ENCODE results near the gene RAD51D. TPM values are rescaled to one million over a fixed set of nuclear protein-coding genes. Genes with fewer than 3 reads are reported as not detected.
A peak's percentile ranks its signal among the peaks of the same experiment; 100 is the strongest.

Gene RAD51D
- total and polyA plus RNA-seq, 10 of the 15 experiments (the other 5 are each of a cell fraction or from before 2014, with no cell fraction given) = 2.6 to 29.3 (median 13.5) TPM

DNA sequence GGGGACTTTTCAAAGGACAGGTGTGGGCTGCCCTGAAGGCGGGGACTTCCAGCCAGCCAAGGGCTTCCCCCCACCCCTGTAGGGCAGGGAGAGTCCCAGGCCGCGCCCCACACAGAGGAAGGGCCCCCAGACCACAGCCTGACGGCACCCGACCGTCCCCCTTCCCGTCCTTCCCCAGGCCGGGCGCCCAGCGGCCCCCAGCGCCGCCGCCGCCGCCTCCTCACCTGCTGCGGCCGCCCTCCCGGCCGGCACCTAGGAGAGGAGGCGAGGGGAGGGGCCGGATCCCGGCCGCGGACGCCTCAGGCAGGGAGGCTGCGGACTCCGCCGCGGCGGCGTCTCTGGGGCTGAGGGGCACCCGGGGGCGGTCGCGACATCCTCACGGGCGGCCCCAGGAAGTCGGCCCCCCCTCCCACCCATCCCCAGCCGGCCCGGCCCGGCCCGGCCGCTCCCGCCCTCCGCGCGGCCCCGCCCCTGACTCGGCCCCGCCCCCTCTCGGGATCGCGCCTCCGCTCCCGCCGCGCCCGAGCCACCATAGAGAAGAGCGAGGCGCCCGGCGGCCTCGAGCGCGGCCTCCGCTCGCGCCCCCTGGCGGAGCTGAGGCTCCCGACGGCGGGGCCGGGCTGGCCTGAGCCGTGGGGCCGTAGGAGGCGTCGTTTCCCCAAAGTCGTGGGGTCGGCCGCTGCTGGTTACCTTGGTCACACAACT, 30.6 kb downstream of the RAD51D start (continued):
- no peak for TF ChIP-seq NFYB (IDR thresholded peaks at IDR 0.05; ENCODE audit: insufficient read depth, low read depth, low read length)
- TF ChIP-seq FOS (IDR thresholded peaks at IDR 0.05; ENCODE audit: borderline replicate concordance, extremely low read depth, insufficient read length) = no peak
- TF ChIP-seq, protein P1, sequence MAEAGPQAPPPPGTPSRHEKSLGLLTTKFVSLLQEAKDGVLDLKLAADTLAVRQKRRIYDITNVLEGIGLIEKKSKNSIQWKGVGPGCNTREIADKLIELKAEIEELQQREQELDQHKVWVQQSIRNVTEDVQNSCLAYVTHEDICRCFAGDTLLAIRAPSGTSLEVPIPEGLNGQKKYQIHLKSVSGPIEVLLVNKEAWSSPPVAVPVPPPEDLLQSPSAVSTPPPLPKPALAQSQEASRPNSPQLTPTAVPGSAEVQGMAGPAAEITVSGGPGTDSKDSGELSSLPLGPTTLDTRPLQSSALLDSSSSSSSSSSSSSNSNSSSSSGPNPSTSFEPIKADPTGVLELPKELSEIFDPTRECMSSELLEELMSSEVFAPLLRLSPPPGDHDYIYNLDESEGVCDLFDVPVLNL (IDR thresholded peaks at IDR 0.05; ENCODE audit: low read depth, low read length) = 0 out of 2 replicates have a peak, but pooled peaks have one; percentile 49
- TF ChIP-seq PML (IDR thresholded peaks at IDR 0.05; ENCODE audit: low read length) = no peak
- TF ChIP-seq NR2C1 (IDR thresholded peaks at IDR 0.05) = 0 out of 2 replicates have a peak, but pooled peaks have one; percentile 18
- TF ChIP-seq ZNF384 (IDR thresholded peaks at IDR 0.05; ENCODE audit: borderline replicate concordance, low read depth, low read length) = no peak
- TF ChIP-seq ZNF217 (IDR thresholded peaks at IDR 0.05) = peak; percentile 71
- TF ChIP-seq, protein P2, sequence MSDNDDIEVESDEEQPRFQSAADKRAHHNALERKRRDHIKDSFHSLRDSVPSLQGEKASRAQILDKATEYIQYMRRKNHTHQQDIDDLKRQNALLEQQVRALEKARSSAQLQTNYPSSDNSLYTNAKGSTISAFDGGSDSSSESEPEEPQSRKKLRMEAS (IDR thresholded peaks at IDR 0.05; ENCODE audit: low read depth, low read length) = peak; percentile 68; the same call in 1 of the 2 replicates
- peak; percentile 57; the same call in 1 of the 2 replicates for TF ChIP-seq FOXM1 (IDR thresholded peaks at IDR 0.05; ENCODE audit: low read depth, low read length)
- TF ChIP-seq GABPA (IDR thresholded peaks at IDR 0.05; ENCODE audit: low read depth) = no peak
- TF ChIP-seq, protein P3, sequence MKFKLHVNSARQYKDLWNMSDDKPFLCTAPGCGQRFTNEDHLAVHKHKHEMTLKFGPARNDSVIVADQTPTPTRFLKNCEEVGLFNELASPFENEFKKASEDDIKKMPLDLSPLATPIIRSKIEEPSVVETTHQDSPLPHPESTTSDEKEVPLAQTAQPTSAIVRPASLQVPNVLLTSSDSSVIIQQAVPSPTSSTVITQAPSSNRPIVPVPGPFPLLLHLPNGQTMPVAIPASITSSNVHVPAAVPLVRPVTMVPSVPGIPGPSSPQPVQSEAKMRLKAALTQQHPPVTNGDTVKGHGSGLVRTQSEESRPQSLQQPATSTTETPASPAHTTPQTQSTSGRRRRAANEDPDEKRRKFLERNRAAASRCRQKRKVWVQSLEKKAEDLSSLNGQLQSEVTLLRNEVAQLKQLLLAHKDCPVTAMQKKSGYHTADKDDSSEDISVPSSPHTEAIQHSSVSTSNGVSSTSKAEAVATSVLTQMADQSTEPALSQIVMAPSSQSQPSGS (IDR thresholded peaks at IDR 0.05; ENCODE audit: low read length) = no peak
- peak; percentile 66 for TF ChIP-seq MXI1 (IDR thresholded peaks at IDR 0.05; ENCODE audit: low read depth, low read length)
- no peak for TF ChIP-seq SREBF2 (IDR thresholded peaks at IDR 0.05; ENCODE audit: low read length)
- TF ChIP-seq, protein P4, sequence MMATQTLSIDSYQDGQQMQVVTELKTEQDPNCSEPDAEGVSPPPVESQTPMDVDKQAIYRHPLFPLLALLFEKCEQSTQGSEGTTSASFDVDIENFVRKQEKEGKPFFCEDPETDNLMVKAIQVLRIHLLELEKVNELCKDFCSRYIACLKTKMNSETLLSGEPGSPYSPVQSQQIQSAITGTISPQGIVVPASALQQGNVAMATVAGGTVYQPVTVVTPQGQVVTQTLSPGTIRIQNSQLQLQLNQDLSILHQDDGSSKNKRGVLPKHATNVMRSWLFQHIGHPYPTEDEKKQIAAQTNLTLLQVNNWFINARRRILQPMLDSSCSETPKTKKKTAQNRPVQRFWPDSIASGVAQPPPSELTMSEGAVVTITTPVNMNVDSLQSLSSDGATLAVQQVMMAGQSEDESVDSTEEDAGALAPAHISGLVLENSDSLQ (IDR thresholded peaks at IDR 0.05) = no peak
- peak; percentile 66 for TF ChIP-seq MEF2A (IDR thresholded peaks at IDR 0.05; ENCODE audit: insufficient read depth, low read depth, low read length)
- no peak for TF ChIP-seq CBFB (IDR thresholded peaks at IDR 0.05; ENCODE audit: low read depth)
- no peak for TF ChIP-seq MTA2 (IDR thresholded peaks at IDR 0.05; ENCODE audit: low read depth)
- peak; percentile 35; the same call in 1 of the 2 replicates for TF ChIP-seq BCL11A (IDR thresholded peaks at IDR 0.05; ENCODE audit: low read depth, low read length)
- peak; percentile 44 for TF ChIP-seq NR2F1 (conservative IDR thresholded peaks at IDR 0.05)
- peak; percentile 73 for TF ChIP-seq RAD21 (IDR thresholded peaks at IDR 0.05; ENCODE audit: insufficient read depth, low read depth, low read length)
- no peak; the same call in 1 of the 2 replicates for TF ChIP-seq EED (IDR thresholded peaks at IDR 0.05; ENCODE audit: low read depth)
- TF ChIP-seq, protein P5, sequence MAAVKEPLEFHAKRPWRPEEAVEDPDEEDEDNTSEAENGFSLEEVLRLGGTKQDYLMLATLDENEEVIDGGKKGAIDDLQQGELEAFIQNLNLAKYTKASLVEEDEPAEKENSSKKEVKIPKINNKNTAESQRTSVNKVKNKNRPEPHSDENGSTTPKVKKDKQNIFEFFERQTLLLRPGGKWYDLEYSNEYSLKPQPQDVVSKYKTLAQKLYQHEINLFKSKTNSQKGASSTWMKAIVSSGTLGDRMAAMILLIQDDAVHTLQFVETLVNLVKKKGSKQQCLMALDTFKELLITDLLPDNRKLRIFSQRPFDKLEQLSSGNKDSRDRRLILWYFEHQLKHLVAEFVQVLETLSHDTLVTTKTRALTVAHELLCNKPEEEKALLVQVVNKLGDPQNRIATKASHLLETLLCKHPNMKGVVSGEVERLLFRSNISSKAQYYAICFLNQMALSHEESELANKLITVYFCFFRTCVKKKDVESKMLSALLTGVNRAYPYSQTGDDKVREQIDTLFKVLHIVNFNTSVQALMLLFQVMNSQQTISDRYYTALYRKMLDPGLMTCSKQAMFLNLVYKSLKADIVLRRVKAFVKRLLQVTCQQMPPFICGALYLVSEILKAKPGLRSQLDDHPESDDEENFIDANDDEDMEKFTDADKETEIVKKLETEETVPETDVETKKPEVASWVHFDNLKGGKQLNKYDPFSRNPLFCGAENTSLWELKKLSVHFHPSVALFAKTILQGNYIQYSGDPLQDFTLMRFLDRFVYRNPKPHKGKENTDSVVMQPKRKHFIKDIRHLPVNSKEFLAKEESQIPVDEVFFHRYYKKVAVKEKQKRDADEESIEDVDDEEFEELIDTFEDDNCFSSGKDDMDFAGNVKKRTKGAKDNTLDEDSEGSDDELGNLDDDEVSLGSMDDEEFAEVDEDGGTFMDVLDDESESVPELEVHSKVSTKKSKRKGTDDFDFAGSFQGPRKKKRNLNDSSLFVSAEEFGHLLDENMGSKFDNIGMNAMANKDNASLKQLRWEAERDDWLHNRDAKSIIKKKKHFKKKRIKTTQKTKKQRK (IDR thresholded peaks at IDR 0.05; ENCODE audit: low read depth, low read length) = no peak
